ENCODE results near the gene CYP11A1.
"Not testable (repeated sequence)": the region's sequence is repeated elsewhere in the genome, so short reads cannot be mapped to it uniquely, and the experiment has no call there.

CYP11A1 gene

GRCh38 chr15:74373056-74373650, 5.7 kb upstream of the CYP11A1 start:
- peak in 1 of 2 experiments; percentile 48 for DNase-seq

DNA sequence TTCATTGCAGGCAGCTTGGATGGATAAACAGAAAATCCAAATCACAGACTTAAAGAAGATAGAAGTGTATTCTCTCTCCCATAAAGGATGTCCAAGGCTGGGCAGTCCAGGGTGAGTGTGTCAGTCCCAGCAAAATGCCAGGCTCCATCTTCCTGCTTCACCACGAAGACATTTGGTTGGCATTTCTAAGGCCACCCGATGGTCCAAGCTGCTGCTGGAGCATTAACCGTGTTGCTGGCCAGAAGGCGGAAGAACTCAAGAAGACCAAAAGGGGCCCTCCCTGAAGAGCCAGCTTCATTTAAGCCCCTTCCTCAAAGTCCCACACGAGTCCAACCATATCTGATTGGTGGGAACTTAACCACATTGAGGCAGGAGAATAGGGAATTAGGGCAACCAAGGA, 3.0 kb upstream of the CYP11A1 start:
- no peak for DNase-seq

DNA sequence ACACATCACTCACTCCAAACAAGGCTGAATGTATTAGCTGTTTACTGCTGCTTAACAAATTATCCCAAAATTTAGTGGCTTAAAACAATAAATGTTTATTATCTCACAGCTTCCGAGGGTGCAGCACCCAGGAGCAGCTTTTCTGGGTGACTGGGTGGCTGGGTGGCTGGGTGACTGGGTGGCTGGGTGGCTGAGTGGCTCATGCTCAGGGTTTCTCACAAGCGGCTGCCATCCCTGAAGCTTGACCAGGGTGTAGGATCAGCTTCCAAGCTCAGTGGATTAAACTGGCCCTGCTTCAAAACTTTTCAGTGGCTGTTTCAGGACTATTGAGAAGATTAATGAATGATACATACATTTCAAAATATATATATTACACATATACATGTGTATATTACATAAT, 2.3 kb upstream of the CYP11A1 start:
- DNase-seq, result no peak

- no peak for DNase-seq
These were observed 1.8 kb upstream of the CYP11A1 start for GRCh38 chr15:74369084-74369745.

- DNase-seq, result no peak
These were observed 675 bp upstream of the CYP11A1 start for GRCh38 chr15:74368121-74368520.

DNA sequence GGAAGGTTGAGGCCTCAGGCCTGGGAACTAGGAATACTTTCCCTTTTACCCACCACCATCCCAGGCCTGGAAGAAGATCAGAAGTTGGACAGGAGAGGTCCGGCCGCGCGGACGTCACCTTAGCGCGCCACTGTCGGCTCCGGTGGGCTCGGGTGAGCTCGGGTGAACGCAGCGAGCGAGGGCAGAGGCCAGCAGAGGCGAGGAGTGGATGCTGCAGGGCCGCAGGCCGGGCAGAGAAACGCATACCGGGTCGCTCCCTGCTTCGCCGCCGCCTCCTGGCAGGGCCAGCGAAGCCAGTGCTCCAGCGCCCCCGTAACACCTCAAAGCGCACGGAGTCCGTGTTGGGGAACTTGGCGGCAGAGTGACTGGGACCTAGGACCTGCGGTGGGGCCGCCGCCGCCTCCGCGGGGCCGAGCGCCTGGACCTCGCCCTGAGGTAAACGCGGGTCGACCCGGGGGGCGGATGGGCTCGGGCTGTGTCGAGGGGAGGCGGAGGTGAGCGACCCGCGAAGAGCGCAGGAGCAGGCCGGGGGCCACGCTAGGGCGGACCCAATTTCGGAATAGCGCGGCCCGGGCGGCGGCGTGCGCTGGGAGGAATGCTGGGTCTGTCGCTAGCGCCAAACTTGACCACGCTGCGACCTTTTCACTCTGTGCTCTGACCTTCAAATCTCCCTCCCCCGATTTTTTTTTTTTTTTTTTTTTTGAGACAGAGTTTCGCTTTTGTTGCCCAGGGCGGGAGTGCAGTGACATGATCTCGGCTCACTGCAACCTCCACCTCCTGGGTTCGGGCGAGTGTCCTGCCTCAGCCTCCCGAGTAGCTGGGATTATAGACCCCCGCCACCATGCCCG, 1.6 kb downstream of the CYP11A1 start:
- DNase-seq, result peak in 1 of 2 experiments; percentile 43

GRCh38 chr15:74364936-74365597, 2.4 kb downstream of the CYP11A1 start:
- DNase-seq, result no peak

- DNase-seq, result no peak
These were observed 5.0 kb downstream of the CYP11A1 start for GRCh38 chr15:74362482-74362881.

DNA sequence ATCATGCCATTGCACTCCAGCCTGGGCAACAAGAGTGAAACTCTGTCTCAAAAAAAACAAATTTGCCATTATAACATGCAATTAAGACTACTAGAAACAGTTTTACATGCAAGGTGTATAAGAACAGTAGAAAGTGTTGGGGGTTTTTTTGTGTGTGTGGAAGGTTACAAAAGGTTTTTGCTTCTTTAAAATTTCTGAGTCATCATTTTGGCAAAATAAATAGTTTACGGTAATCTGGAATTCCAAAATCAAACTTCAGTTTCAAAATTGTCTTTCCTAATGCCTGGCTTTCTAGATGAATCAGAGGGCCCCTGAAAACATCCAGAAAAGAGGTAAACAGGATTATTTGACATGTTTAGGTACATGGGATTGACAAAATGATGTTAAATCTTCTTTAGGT, 6.6 kb downstream of the CYP11A1 start:
- not testable (repeated sequence) for DNase-seq

- DNase-seq, result not testable (repeated sequence)
These were observed 8.1 kb downstream of the CYP11A1 start for GRCh38 chr15:74359376-74359775.

- not testable (repeated sequence) for DNase-seq
These were observed 9.9 kb downstream of the CYP11A1 start for GRCh38 chr15:74357514-74357913.

- not testable (repeated sequence) for DNase-seq
These were observed 11.4 kb downstream of the CYP11A1 start for GRCh38 chr15:74356050-74356449.

GRCh38 chr15:74353992-74354391, 13.5 kb downstream of the CYP11A1 start:
- DNase-seq, result not testable (repeated sequence)

- no peak for DNase-seq
These were observed 15.0 kb downstream of the CYP11A1 start for GRCh38 chr15:74352393-74352910.

- no peak for DNase-seq
These were observed 15.8 kb downstream of the CYP11A1 start for GRCh38 chr15:74351670-74352069.

DNA sequence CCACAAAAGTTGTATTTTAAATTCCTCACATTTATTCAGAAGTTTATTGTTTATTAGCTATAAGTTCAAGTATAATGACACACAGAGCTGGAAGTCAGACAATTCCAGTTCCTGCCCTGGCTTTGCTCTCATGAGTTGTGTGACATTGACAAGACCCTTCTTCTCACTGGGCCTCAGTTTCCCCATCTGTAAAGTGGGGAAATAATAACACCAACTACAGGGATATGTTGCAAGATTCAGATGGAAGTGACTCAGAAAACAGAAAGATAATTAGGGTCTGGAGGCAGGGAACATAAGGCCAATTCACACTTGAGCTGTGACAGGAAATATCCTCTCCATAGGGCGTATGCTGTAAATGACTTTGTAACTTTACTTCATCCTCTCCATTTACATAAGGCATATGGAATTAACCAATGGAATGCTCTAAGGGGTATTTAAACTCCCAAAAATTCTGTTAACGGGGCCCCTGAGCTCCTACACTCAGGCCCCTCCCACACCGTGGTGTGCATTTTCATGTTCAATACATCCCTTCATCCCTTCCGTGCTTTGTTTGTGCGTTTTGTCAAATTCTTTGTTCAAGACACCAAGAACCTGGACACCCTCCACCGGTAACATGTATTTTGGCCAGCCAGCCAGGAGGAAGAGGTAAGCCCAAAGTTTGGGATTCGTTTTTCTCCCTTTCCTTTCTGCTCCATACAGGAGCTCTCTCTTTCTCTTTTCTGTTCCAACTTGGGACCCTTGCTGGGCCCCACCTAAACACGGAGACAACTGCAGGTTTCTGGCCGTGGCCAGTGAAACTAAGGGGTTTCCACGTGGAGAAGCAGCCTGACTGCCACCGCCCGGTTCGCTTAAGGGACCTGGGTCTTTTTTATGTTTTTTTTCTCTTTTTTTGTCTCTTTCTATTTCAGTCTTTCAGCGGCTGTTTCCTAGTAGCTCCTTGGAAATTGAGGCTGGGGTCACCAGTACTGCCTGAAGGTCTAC, 16.9 kb downstream of the CYP11A1 start:
- no peak for DNase-seq

DNA sequence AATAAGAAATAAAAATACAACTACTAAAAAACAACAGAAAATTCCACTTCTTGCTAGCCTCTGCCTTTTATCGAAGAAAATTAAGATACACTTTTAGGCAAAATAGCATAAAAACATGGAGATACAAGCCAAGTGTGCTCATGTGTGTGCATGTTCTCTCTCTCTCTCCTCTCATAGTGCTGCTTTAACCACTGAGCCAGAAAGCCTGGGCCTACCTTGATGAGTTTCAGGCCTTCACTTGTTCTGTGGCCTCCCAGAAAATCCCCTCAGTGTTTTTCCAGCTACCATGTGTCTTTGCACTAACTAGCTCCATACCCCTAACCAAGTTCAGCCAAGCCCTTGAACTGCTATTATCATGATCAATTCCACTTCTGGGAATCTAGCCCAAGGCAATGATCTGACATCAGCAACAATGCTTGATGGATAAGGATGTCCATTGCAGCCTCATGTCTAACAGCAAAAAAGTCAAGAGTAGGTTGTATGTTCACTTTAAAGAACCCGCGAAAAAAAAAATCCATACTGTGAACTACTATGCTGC, 18.1 kb downstream of the CYP11A1 start:
- DNase-seq, result no peak

GRCh38 chr15:74347757-74348250, 19.6 kb downstream of the CYP11A1 start:
- no peak for DNase-seq

GRCh38 chr15:74345051-74345450, 22.4 kb downstream of the CYP11A1 start:
- no peak for DNase-seq

DNA sequence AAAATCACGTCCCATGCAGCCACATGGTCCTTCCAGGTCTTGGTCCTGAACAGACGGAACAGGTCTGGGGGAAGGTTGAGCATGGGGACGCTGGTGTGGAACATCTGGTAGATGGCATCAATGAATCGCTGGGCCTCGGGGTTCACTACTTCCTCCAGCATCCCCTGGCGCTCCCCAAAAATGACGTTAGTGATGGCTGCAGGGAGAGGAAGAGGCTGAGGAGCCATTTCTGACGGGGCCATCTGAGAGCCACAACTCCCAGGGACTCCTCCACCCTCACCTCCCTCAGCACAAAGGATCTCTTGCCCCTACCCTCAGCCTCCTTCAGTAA, 23.7 kb downstream of the CYP11A1 start:
- no peak for DNase-seq

GRCh38 chr15:74343127-74343796, 24.2 kb downstream of the CYP11A1 start:
- no peak for DNase-seq
